Caco-2 (cell line): ENCODE measurements around the gene FARS2. TPM values are rescaled to one million over a fixed set of nuclear protein-coding genes. Genes with fewer than 3 reads are reported as not detected.

Source experiments
- BruUV-seq: library from RNA; stranded (reverse); fragments of 400-500 nt; replicated peaks from 2 replicates; lab custom pipeline; 2021; lab: Mats Ljungman, UMichigan
- CTCF ChIA-PET: fragments of 300-600 bp; sonication (Branson Sonifier 250); formaldehyde crosslinking; loops from one replicate; lab custom pipeline; 2022; ENCODE audit warnings: antibody characterized with exemption; lab: Charles Lee
- POLR2A ChIA-PET: fragments of 300-600 bp; sonication (Branson Sonifier 250); formaldehyde crosslinking; loops from one replicate; lab custom pipeline; 2022; ENCODE audit warnings: antibody characterized with exemption; lab: Charles Lee
- DNase-seq, 2 experiments: peaks; one replicate each; pipeline versions ENCODE4 v3.0.0 to v3.0.0-alpha.2; 2020 to 2022
- H3K27me3 ChIP-seq: replicated peaks from 2 replicates; pipeline ENCODE4 v1.6.0; 2011; ENCODE audit warnings: low read length; ENCODE audit not compliant: control insufficient read depth, insufficient read depth
- H3K36me3 ChIP-seq: 2 replicates; pipeline ENCODE4 v1.5.1; 2011; ENCODE audit warnings: low read length; ENCODE audit not compliant: control insufficient read depth, insufficient read depth
- H3K4me1 ChIP-seq: fragments of 250-450 bp; sonication (Bioruptor Pico); 2 replicates; pipeline ENCODE4 v1.5.1; 2020; ENCODE audit warnings: mild to moderate bottlenecking
- H3K4me3 ChIP-seq: 2 replicates; pipeline ENCODE4 v1.5.1; 2011; ENCODE audit warnings: low read depth, mild to moderate bottlenecking, control low read depth, low read length
- H3K9me3 ChIP-seq: fragments of 250-450 bp; sonication (Bioruptor Pico); 2 replicates; pipeline ENCODE4 v1.5.1; 2020; ENCODE audit warnings: mild to moderate bottlenecking, moderate library complexity
- H3K27ac Mint-ChIP-seq: one replicate; pipeline ENCODE4 v1.8.0; 2022; ENCODE audit warnings: mixed read lengths; ENCODE audit not compliant: unreplicated experiment
- H3K27me3 Mint-ChIP-seq: one replicate; pipeline ENCODE4 v1.8.0; 2022; ENCODE audit warnings: mixed read lengths; ENCODE audit not compliant: insufficient read depth, unreplicated experiment
- H3K36me3 Mint-ChIP-seq: one replicate; pipeline ENCODE4 v1.8.0; 2022; ENCODE audit warnings: mild to moderate bottlenecking, mixed read lengths; ENCODE audit not compliant: insufficient read depth, unreplicated experiment
- H3K4me1 Mint-ChIP-seq: one replicate; pipeline ENCODE4 v1.8.0; 2022; ENCODE audit warnings: low read depth, mixed read lengths; ENCODE audit not compliant: unreplicated experiment
- H3K4me3 Mint-ChIP-seq: one replicate; pipeline ENCODE4 v1.8.0; 2022; ENCODE audit warnings: mild to moderate bottlenecking, moderate library complexity, mixed read lengths; ENCODE audit not compliant: unreplicated experiment
- H3K9me3 Mint-ChIP-seq: one replicate; pipeline ENCODE4 v1.8.0; 2022; ENCODE audit warnings: mixed read lengths; ENCODE audit not compliant: unreplicated experiment
- CTCF ChIP-seq, 2 experiments: fragments of 200-600 bp in 1 of 2; IDR thresholded peaks; 1 replicate in 1 of 2; 2 replicates in 1 of 2; pipeline versions ENCODE4 v1.5.1 to v1.8.0; 2011 to 2022; ENCODE audit warnings: antibody characterized with exemption in 1 of 2, control low read depth in 1 of 2, inconsistent platforms in 1 of 2, low read depth in 1 of 2, low read length in 1 of 2, mild to moderate bottlenecking in 1 of 2, moderate library complexity in 1 of 2; ENCODE audit not compliant: insufficient read depth in 1 of 2, severe bottlenecking in 1 of 2, unreplicated experiment in 1 of 2
- intact Hi-C: fragments of 100-400 bp; cut with micrococcal nuclease; formaldehyde crosslinking; loops from one replicate; pipeline ENCODE4 v1.10.0; 2022; ENCODE audit not compliant: unreplicated experiment
- total RNA-seq: library from RNA; stranded (reverse); gene quantifications from 2 replicates; pipeline ENCODE4 v1.2.3, GENCODE V29; 2022

FARS2 gene
- total RNA-seq, 1 experiment from 2014 or later = 15.4 TPM

- POLR2A ChIA-PET = no interaction called here
These were observed 306.0 kb downstream of the FARS2 start for GRCh38 chr6:5567352-5567751.

GRCh38 chr6:5567890-5568289, 306.6 kb downstream of the FARS2 start:
- TF ChIP-seq CTCF (IDR thresholded peaks at IDR 0.05; ENCODE audit: insufficient read depth in 1 of 2, low read depth in 1 of 2, low read length in 1 of 2, severe bottlenecking in 1 of 2, unreplicated experiment in 1 of 2) = no peak
- no peaks in the 10 kb centered on the region for H3K36me3 Mint-ChIP-seq
- no peak overlapping the region for H3K4me3 ChIP-seq
- no peaks in the 10 kb centered on the region for H3K4me1 ChIP-seq
- POLR2A ChIA-PET = no interaction called here
- H3K9me3 ChIP-seq = no peaks in the 10 kb centered on the region
- no peak overlapping the region for H3K4me3 Mint-ChIP-seq
- CTCF ChIA-PET = no interaction called here
- H3K9me3 Mint-ChIP-seq = peaks cover 8% of the 10 kb centered on the region
- no peaks in the 10 kb centered on the region for H3K36me3 ChIP-seq
- no peaks in the 10 kb centered on the region for H3K27me3 ChIP-seq
- peaks cover 15% of the 10 kb centered on the region for H3K4me1 Mint-ChIP-seq
- no TSS peak for BruUV-seq
- intact Hi-C loops = no loop called here
- H3K27ac Mint-ChIP-seq = no peak overlapping the region
- no peak for DNase-seq
- no peaks in the 10 kb centered on the region for H3K27me3 Mint-ChIP-seq

More at GRCh38 chr6:5567352-5567751, 306.0 kb downstream of the FARS2 start:
- no TSS peak for BruUV-seq
- no peaks in the 10 kb centered on the region for H3K27me3 Mint-ChIP-seq
- intact Hi-C loops = no loop called here
- H3K36me3 ChIP-seq = no peaks in the 10 kb centered on the region
- no peak overlapping the region for H3K4me3 ChIP-seq
- peaks cover 15% of the 10 kb centered on the region for H3K4me1 Mint-ChIP-seq
- H3K27ac Mint-ChIP-seq = no peak overlapping the region
- CTCF ChIA-PET = no interaction called here
- no peaks in the 10 kb centered on the region for H3K36me3 Mint-ChIP-seq
- DNase-seq = no peak
- H3K4me1 ChIP-seq = no peaks in the 10 kb centered on the region
- no peaks in the 10 kb centered on the region for H3K9me3 ChIP-seq
- no peaks in the 10 kb centered on the region for H3K27me3 ChIP-seq
- no peak for TF ChIP-seq CTCF (IDR thresholded peaks at IDR 0.05; ENCODE audit: insufficient read depth in 1 of 2, low read depth in 1 of 2, low read length in 1 of 2, severe bottlenecking in 1 of 2, unreplicated experiment in 1 of 2)
- no peak overlapping the region for H3K4me3 Mint-ChIP-seq
- peaks cover 8% of the 10 kb centered on the region for H3K9me3 Mint-ChIP-seq

GRCh38 chr6:5569491-5569890, 308.2 kb downstream of the FARS2 start:
- H3K4me3 Mint-ChIP-seq = no peak overlapping the region
- H3K4me1 ChIP-seq = no peaks in the 10 kb centered on the region
- no peaks in the 10 kb centered on the region for H3K27me3 Mint-ChIP-seq
- CTCF ChIA-PET = no interaction called here
- H3K36me3 ChIP-seq = no peaks in the 10 kb centered on the region
- peaks cover 8% of the 10 kb centered on the region for H3K9me3 Mint-ChIP-seq
- H3K36me3 Mint-ChIP-seq = no peaks in the 10 kb centered on the region
- POLR2A ChIA-PET = no interaction called here
- no peaks in the 10 kb centered on the region for H3K9me3 ChIP-seq
- no peak overlapping the region for H3K27ac Mint-ChIP-seq
- H3K27me3 ChIP-seq = no peaks in the 10 kb centered on the region
- H3K4me1 Mint-ChIP-seq = peaks cover 15% of the 10 kb centered on the region
- intact Hi-C loops = no loop called here
- no peak for TF ChIP-seq CTCF (IDR thresholded peaks at IDR 0.05; ENCODE audit: insufficient read depth in 1 of 2, low read depth in 1 of 2, low read length in 1 of 2, severe bottlenecking in 1 of 2, unreplicated experiment in 1 of 2)
- BruUV-seq = no TSS peak
- H3K4me3 ChIP-seq = no peak overlapping the region
- no peak for DNase-seq
